A549 (cell line): ENCODE measurements around the gene KCNC2. TPM values are rescaled to one million over a fixed set of nuclear protein-coding genes. Genes with fewer than 3 reads are reported as not detected.

Source experiments
- ATAC-seq, 2 experiments: fragments of 200-7000 bp in 1 of 2; fragments of >200 bp in 1 of 2; cut with Nextera tagmentation in 1 of 2; cut with Tn5 transposase in 1 of 2; 3 replicates each; pipeline versions ENCODE4 v1.8.0 to v1.9.1; 2018 to 2020; ENCODE audit warnings: mild to moderate bottlenecking in 1 of 2, moderate library complexity in 1 of 2
- CTCF ChIA-PET: fragments of 300-600 bp; sonication (Branson Sonifier 250); formaldehyde crosslinking; extraction: SDS; loops from one replicate; lab custom pipeline; 2021; ENCODE audit warnings: antibody characterized with exemption, inconsistent platforms; lab: Yijun Ruan, JAX
- POLR2A ChIA-PET: fragments of 350-600 bp; formaldehyde crosslinking; extraction: SDS; loops from one replicate; lab custom pipeline; 2021; ENCODE audit warnings: antibody characterized with exemption, inconsistent platforms; lab: Yijun Ruan, JAX
- DNase-seq, 2 experiments: peaks; one replicate each; pipeline versions ENCODE4 v3.0.0 to v3.0.0-alpha.2; 2011 to 2016; ENCODE audit warnings: low read depth in 1 of 2, low spot score in 1 of 2
- FAIRE-seq: peaks from 2 replicates; lab custom pipeline; 2011; peaks lifted over from hg19 to GRCh38; lab: Jason Lieb, UNC
- H3K27ac ChIP-seq, 2 experiments: fragments of >200 bp; sonication (Bioruptor Twin); formaldehyde crosslinking; 3 replicates each; pipeline ENCODE4 v1.5.1; 2016 to 2017
- H3K4me1 ChIP-seq: fragments of >200 bp; sonication (Bioruptor Twin); formaldehyde crosslinking; 3 replicates; pipeline ENCODE4 v1.6.1; 2016
- H3K4me2 ChIP-seq: fragments of >200 bp; sonication (Bioruptor Twin); formaldehyde crosslinking; 3 replicates; pipeline ENCODE4 v1.6.1; 2016
- H3K4me3 ChIP-seq: fragments of >200 bp; sonication (Bioruptor Twin); formaldehyde crosslinking; 3 replicates; pipeline ENCODE4 v1.5.1; 2016
- H3K9me3 ChIP-seq: fragments of >200 bp; sonication (Bioruptor Twin); formaldehyde crosslinking; 3 replicates; pipeline ENCODE4 v1.6.1; 2016
- CBX8 ChIP-seq: fragments of 200-600 bp; sonication (generic); IDR thresholded peaks from 2 replicates; pipeline ENCODE4 v1.6.1; 2016
- CHD2 ChIP-seq: fragments of 150-350 bp; IDR thresholded peaks from 2 replicates; pipeline ENCODE4 v1.6.1; 2014; ENCODE audit warnings: low read length; ENCODE audit not compliant: partially characterized antibody
- CHD4 ChIP-seq: fragments of 200-600 bp; sonication (generic); IDR thresholded peaks from 2 replicates; pipeline ENCODE4 v1.6.1; 2016; ENCODE audit warnings: antibody characterized with exemption, mild to moderate bottlenecking, borderline replicate concordance
- EHF ChIP-seq: fragments of 250-450 bp; sonication (Bioruptor Pico); IDR thresholded peaks from 2 replicates; pipeline ENCODE4 v1.5.0; 2020; ENCODE audit warnings: mild to moderate bottlenecking
- EHMT2 ChIP-seq: fragments of 200-600 bp; sonication (generic); IDR thresholded peaks from 2 replicates; pipeline ENCODE4 v1.6.1; 2016; ENCODE audit warnings: antibody characterized with exemption, low read depth, mild to moderate bottlenecking, moderate library complexity
- EP300 ChIP-seq, 2 experiments: fragments of >200 bp; sonication (Bioruptor Twin); formaldehyde crosslinking; IDR thresholded peaks; 2 replicates in 1 of 2; 3 replicates in 1 of 2; pipeline ENCODE4 v1.6.1; 2016 to 2017
- FOSL2 ChIP-seq, 2 experiments: fragments of 450-650 bp in 1 of 2; fragments of >200 bp in 1 of 2; sonication (Bioruptor Twin) in 1 of 2; formaldehyde crosslinking; IDR thresholded peaks; 2 replicates each; pipeline versions ENCODE4 v1.5.0 to v1.6.1; 2016 to 2020; ENCODE audit warnings: mild to moderate bottlenecking in 1 of 2, moderate library complexity in 1 of 2
- FOXS1 ChIP-seq: fragments of 250-450 bp; sonication (Bioruptor Pico); IDR thresholded peaks from 2 replicates; pipeline ENCODE4 v1.5.0; 2020; ENCODE audit warnings: mild to moderate bottlenecking, moderate library complexity
- HDAC2 ChIP-seq: fragments of 200-600 bp; sonication (generic); IDR thresholded peaks from 2 replicates; pipeline ENCODE4 v1.6.1; 2016
- HEYL ChIP-seq: fragments of 250-450 bp; sonication (Bioruptor Pico); IDR thresholded peaks from 2 replicates; pipeline ENCODE4 v1.8.0; 2021; ENCODE audit warnings: mild to moderate bottlenecking, moderate library complexity
- JUN ChIP-seq, 2 experiments: fragments of >200 bp; sonication (Bioruptor Twin); formaldehyde crosslinking; IDR thresholded peaks; 2 replicates in 1 of 2; 3 replicates in 1 of 2; pipeline ENCODE4 v1.6.1; 2016 to 2017
- JUNB ChIP-seq: fragments of >200 bp; sonication (Bioruptor Twin); formaldehyde crosslinking; IDR thresholded peaks from 2 replicates; pipeline ENCODE4 v1.6.1; 2016
- MAZ ChIP-seq: fragments of 150-350 bp; IDR thresholded peaks from 2 replicates; pipeline ENCODE4 v1.6.1; 2014; ENCODE audit warnings: antibody characterized with exemption, low read depth, low read length, borderline replicate concordance
- MYC ChIP-seq: IDR thresholded peaks from 2 replicates; pipeline ENCODE4 v1.6.1; 2012; ENCODE audit warnings: mild to moderate bottlenecking, inconsistent platforms, low read length, improper control_type of control experiment, borderline replicate concordance
- NFE2L2 ChIP-seq: fragments of 150-350 bp; conservative IDR thresholded peaks from 2 replicates; pipeline ENCODE4 v1.6.1; 2014; ENCODE audit warnings: low read length
- NR3C1 ChIP-seq: fragments of >200 bp; sonication (Bioruptor Twin); formaldehyde crosslinking; IDR thresholded peaks from 3 replicates; pipeline ENCODE4 v1.6.1; 2017
- POLR2AphosphoS2 ChIP-seq: conservative IDR thresholded peaks from 2 replicates; pipeline ENCODE4 v1.6.1; 2012; ENCODE audit warnings: low read length, improper control_type of control experiment, inconsistent platforms
- RCOR1 ChIP-seq: fragments of 150-350 bp; IDR thresholded peaks from 2 replicates; pipeline ENCODE4 v1.6.1; 2014; ENCODE audit warnings: antibody characterized with exemption, low read length, low read depth
- REST ChIP-seq: fragments of 200-600 bp; sonication (generic); IDR thresholded peaks from 2 replicates; pipeline ENCODE4 v1.6.1; 2016; ENCODE audit warnings: antibody characterized with exemption, mild to moderate bottlenecking, moderate library complexity
- RNF2 ChIP-seq: fragments of 200-600 bp; sonication (generic); IDR thresholded peaks from 2 replicates; pipeline ENCODE4 v1.6.1; 2016; ENCODE audit warnings: low read depth, mild to moderate bottlenecking, antibody characterized with exemption, moderate library complexity, borderline replicate concordance
- SREBF2 ChIP-seq: fragments of 450-650 bp; IDR thresholded peaks from 2 replicates; pipeline ENCODE4 v1.6.1; 2014; ENCODE audit warnings: mild to moderate bottlenecking, moderate library complexity
- TP53 ChIP-seq: fragments of 250-450 bp; sonication (Bioruptor Pico); IDR thresholded peaks from 2 replicates; pipeline ENCODE4 v1.5.0; 2021; ENCODE audit warnings: mild to moderate bottlenecking, moderate library complexity
- ZC3H11A ChIP-seq: fragments of 450-650 bp; IDR thresholded peaks from 2 replicates; pipeline ENCODE4 v1.6.1; 2014; ENCODE audit warnings: antibody characterized with exemption, mild to moderate bottlenecking
- ZNF302 ChIP-seq: fragments of 250-450 bp; sonication (Bioruptor Pico); IDR thresholded peaks from 2 replicates; pipeline ENCODE4 v1.9.0; 2021; ENCODE audit warnings: inconsistent platforms, mild to moderate bottlenecking, moderate library complexity
- WGBS: methylation state at CpG from one replicate; pipeline ENCODE4 v1.1.6; 2017; ENCODE audit errors: missing lambda C conversion rate; 5-methylcytosine and 5-hydroxymethylcytosine counted together
- polyA plus RNA-seq, 4 experiments: library from polyadenylated mRNA; depleted of rRNA in 3 of 4; stranded (reverse); fragments of >200 nt; fragmentation: RNase III in 1 of 4; extraction: RNeasy Plus Mini Kit Qiagen cat#74134 plus additional on column Dnase treatment in 1 of 4; gene quantifications; 2 replicates in 3 of 4; 3 replicates in 1 of 4; pipeline ENCODE4 v1.2.3, GENCODE V29; 2011 to 2017
- TF ChIP-seq, protein P1 (sequence below): fragments of 150-350 bp; IDR thresholded peaks from 2 replicates; pipeline ENCODE4 v1.6.1; 2014; ENCODE audit warnings: low read depth, mild to moderate bottlenecking, low read length
- TF ChIP-seq, protein P2 (sequence below): fragments of >200 bp; sonication (Bioruptor Twin); formaldehyde crosslinking; IDR thresholded peaks from 2 replicates; pipeline ENCODE4 v1.6.1; 2016

Gene KCNC2
- polyA plus RNA-seq, 2 of the 4 experiments (the other 2 are of a cell fraction), result not detected

GRCh38 chr12:75011120-75011519 is 198.5 kb downstream of the KCNC2 start:
- no peak for ATAC-seq
- POLR2A ChIA-PET, result no interaction called here
- no peak for DNase-seq
- WGBS, result 42% methylated on average over 4 of the region's 4 CpGs
- Histone ChIP-seq H3K9me3 (peaks cover 8% of the 10 kb centered on the region; the same call in 1 of the 3 replicates), H3K4me1 (no peaks in the 10 kb centered on the region), H3K27ac (no peak overlapping the region), H3K4me2 (no peak overlapping the region), H3K4me3 (no peak overlapping the region)
- CTCF ChIA-PET, result no interaction called here
- TF ChIP-seq CBX8 (no peak), JUN (IDR thresholded peaks at IDR 0.05) (no peak), HEYL (CRISPR knock-in tag) (no peak), REST (no peak), ZNF302 (no peak), FOSL2 (IDR thresholded peaks at IDR 0.05) (no peak), FOSL2 (CRISPR knock-in tag; IDR thresholded peaks at IDR 0.05) (no peak), MAZ (no peak), EHMT2 (no peak), MYC (no peak), ZC3H11A (no peak), EP300 (IDR thresholded peaks at IDR 0.05) (no peak), POLR2AphosphoS2 (no peak), FOXS1 (CRISPR knock-in tag) (no peak), SREBF2 (no peak), HDAC2 (no peak), TP53 (CRISPR knock-in tag) (no peak), CHD4 (no peak), NFE2L2 (no peak)
- no peak for FAIRE-seq

DNA sequence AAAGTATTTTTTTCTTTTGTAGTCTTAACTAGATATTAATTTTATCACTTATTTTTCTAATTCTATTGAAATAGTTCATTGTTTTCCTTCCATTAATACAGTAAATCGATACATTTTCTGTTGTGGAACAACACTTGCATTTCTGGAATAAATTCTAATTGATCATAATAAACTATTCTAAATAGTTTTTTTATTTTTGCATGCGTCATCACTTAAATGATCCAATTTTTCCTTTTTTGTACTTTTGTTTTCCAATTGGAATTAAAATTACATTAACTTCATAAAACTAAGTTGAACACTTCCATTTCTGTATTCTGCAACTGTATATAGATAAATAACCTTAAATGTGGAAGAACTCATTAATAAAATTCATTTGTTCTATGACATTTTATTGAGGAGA is 202.5 kb downstream of the KCNC2 start:
- H3K4me2 ChIP-seq, result no peak overlapping the region
- no peaks in the 10 kb centered on the region for H3K9me3 ChIP-seq
- FAIRE-seq (no peak), ATAC-seq (no peak), DNase-seq (no peak)
- TF ChIP-seq CHD2, result no peak
- TF ChIP-seq TP53 (CRISPR knock-in tag), result no peak
- TF ChIP-seq CHD4, result no peak
- TF ChIP-seq EHF (CRISPR knock-in tag), result no peak
- TF ChIP-seq, protein P1, sequence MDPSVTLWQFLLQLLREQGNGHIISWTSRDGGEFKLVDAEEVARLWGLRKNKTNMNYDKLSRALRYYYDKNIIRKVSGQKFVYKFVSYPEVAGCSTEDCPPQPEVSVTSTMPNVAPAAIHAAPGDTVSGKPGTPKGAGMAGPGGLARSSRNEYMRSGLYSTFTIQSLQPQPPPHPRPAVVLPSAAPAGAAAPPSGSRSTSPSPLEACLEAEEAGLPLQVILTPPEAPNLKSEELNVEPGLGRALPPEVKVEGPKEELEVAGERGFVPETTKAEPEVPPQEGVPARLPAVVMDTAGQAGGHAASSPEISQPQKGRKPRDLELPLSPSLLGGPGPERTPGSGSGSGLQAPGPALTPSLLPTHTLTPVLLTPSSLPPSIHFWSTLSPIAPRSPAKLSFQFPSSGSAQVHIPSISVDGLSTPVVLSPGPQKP, result no peak
- TF ChIP-seq RCOR1, result no peak
- TF ChIP-seq, protein P2, sequence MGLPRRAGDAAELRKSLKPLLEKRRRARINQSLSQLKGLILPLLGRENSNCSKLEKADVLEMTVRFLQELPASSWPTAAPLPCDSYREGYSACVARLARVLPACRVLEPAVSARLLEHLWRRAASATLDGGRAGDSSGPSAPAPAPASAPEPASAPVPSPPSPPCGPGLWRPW, result no peak
- TF ChIP-seq RNF2, result no peak
- no peak for TF ChIP-seq EP300 (IDR thresholded peaks at IDR 0.05)
- TF ChIP-seq JUNB, result no peak
- TF ChIP-seq NR3C1, result no peak
- TF ChIP-seq FOSL2 (IDR thresholded peaks at IDR 0.05), result no peak
- TF ChIP-seq FOSL2 (CRISPR knock-in tag; IDR thresholded peaks at IDR 0.05), result no peak
- ChIA-PET POLR2A (no interaction called here), CTCF (no interaction called here)
- no peak overlapping the region for H3K27ac ChIP-seq
- WGBS, result 41% methylated on average over 2 of the region's 2 CpGs
- no peak overlapping the region for H3K4me3 ChIP-seq
- H3K4me1 ChIP-seq, result no peaks in the 10 kb centered on the region
